Measurements from ENCODE around the gene BCAS2. TPM values are rescaled to one million over a fixed set of nuclear protein-coding genes. Genes with fewer than 3 reads are reported as not detected.

Gene BCAS2
- total RNA-seq, 5 donors from 2014 or later (not counting 1 experiment from before 2014, with no cell fraction given): 29.6 to 77.7 (median 32.4) TPM

DNA sequence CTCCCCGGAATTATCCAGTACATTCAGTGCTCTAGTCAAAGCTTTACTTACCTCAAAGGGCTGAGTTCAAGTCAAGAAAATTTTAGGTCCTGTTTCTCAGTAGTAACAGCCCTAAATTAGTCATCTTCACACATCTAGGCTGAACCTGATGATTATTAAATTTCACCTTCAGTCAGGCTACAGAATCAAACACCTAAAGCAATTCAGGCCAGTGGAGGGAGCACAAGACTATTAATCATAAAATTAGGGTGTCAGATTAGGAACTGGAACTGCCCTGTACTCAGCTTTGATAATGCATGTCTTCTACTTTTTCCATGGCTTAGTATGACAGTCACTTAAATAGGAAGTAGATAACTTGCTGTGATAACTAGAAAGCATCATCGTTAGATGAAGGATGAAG lies 28.4 kb upstream of the BCAS2 start:
- WGBS (ENCODE audit: insufficient coverage): 50% methylated on average over 1 of the region's 2 CpGs
- Histone ChIP-seq H3K9me3 (no peaks in the 10 kb centered on the region), H3K4me3 (ENCODE audit: control insufficient read depth in 1 of 2, extremely low read depth in 1 of 2, low read length in 1 of 2) (no peak overlapping the region), H3K27ac (ENCODE audit: low read length) (no peak overlapping the region), H3K4me1 (ENCODE audit: control insufficient read depth in 1 of 2, extremely low read depth in 1 of 2, insufficient read depth in 2 of 2, low read length in 2 of 2) (no peaks in the 10 kb centered on the region), H3K36me3 (ENCODE audit: control insufficient read depth in 2 of 2, extremely low read depth in 1 of 2, insufficient read depth in 1 of 2, low read length in 1 of 2) (no peaks in the 10 kb centered on the region), H3K27me3 (replicated peaks in 1 of 2; ENCODE audit: control insufficient read depth in 2 of 2, extremely low read depth in 1 of 2, insufficient read depth in 2 of 2, low read length in 1 of 2) (peaks cover 0 to 2% of the 10 kb centered on the region in 2 experiments)
- DNase-seq (no peak), ATAC-seq (replicated peaks in 1 of 4) (no peak)
- H3K9me3 Mint-ChIP-seq: no peaks in the 10 kb centered on the region
- H3K27ac Mint-ChIP-seq: no peak overlapping the region
- no peak overlapping the region for H3K4me3 Mint-ChIP-seq
- peaks cover 3 to 12% of the 10 kb centered on the region in 2 donors for H3K27me3 Mint-ChIP-seq
- no peaks in the 10 kb centered on the region for H3K4me1 Mint-ChIP-seq
- POLR2A ChIA-PET: no interaction called here
- peaks cover under 1% of the 10 kb centered on the region for H3K36me3 Mint-ChIP-seq
- CTCF ChIA-PET: no interaction called here

DNA sequence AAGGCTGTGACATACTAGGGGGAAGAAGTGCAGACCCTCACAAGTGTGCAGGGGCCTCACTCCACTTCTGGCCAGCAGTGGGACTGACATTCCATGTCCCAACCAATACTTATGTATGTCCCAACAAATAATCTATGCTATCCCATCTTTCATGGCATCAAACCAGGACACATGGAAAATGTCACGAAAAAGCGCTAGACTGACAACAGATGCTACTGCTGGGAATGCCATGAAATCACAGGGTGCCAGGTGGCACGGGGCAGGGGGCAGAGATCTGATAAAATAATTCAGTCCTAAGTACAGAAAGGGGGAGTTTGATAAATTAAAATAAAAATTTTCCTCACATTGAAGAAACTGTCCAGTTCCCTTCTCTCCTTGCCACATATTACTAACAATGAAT lies 27.6 kb upstream of the BCAS2 start:
- Mint-ChIP-seq H3K4me1 (no peaks in the 10 kb centered on the region), H3K9me3 (no peaks in the 10 kb centered on the region), H3K27ac (no peak overlapping the region), H3K27me3 (peaks cover 3 to 12% of the 10 kb centered on the region in 2 donors), H3K36me3 (peaks cover 4% of the 10 kb centered on the region), H3K4me3 (no peak overlapping the region)
- POLR2A ChIA-PET: no interaction called here
- ATAC-seq (replicated peaks in 1 of 4) (no peak), DNase-seq (no peak)
- WGBS (ENCODE audit: insufficient coverage): 100% methylated on average over 2 of the region's 3 CpGs
- H3K9me3 ChIP-seq: no peaks in the 10 kb centered on the region
- H3K4me3 ChIP-seq (ENCODE audit: control insufficient read depth in 1 of 2, extremely low read depth in 1 of 2, low read length in 1 of 2): no peak overlapping the region
- H3K27me3 ChIP-seq (replicated peaks in 1 of 2; ENCODE audit: control insufficient read depth in 2 of 2, extremely low read depth in 1 of 2, insufficient read depth in 2 of 2, low read length in 1 of 2): peaks cover 0 to 2% of the 10 kb centered on the region in 2 experiments
- CTCF ChIA-PET: no interaction called here
- H3K27ac ChIP-seq (ENCODE audit: low read length): no peak overlapping the region
- H3K4me1 ChIP-seq (ENCODE audit: control insufficient read depth in 1 of 2, extremely low read depth in 1 of 2, insufficient read depth in 2 of 2, low read length in 2 of 2): no peaks in the 10 kb centered on the region
- no peaks in the 10 kb centered on the region for H3K36me3 ChIP-seq (ENCODE audit: control insufficient read depth in 2 of 2, extremely low read depth in 1 of 2, insufficient read depth in 1 of 2, low read length in 1 of 2)

DNA sequence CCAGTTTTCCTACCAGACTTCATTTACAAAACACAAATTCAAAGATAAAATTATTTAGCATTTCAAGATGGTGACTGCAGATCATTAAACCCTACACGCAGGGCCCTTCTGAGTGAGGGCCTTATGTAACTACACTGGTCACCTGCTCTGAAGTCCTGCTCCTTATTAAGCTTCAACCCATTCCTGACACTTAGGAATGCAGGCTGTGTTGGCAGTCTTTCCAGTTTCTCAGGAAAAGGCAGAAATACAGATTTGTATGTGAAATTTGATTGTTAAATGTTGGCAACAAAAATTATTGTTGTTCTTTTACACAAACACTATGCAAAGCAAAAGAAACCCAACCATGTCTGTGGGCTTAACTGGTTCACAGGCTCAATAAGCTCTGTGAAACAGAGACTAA lies 25.8 kb upstream of the BCAS2 start:
- POLR2A ChIA-PET: no interaction called here
- no peak overlapping the region for H3K27ac Mint-ChIP-seq
- WGBS (ENCODE audit: insufficient coverage): 92% methylated on average over 1 of the region's 1 CpG

DNA sequence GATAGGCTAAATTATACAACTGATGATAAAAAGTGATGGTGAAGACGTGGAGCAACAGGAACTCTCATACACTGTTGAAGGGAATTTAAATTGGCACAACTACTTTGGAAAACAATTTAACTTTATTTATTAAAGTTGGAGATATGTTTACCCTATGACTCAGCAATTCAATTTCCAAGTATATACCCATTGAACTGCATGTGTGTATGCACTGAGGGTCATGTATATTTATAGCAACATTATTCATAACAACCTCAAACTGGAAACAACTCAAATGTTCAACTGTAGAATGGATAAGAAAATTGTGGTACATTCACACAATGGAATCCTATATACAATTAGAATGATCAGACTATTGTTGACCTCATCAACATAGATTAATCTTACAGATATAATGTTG lies 16.5 kb upstream of the BCAS2 start:
- no CpG with 5 or more reads among the region's 1 CpG for WGBS (ENCODE audit: insufficient coverage)
- Mint-ChIP-seq H3K27ac (no peak overlapping the region), H3K4me1 (no peaks in the 10 kb centered on the region), H3K36me3 (peaks cover 10% of the 10 kb centered on the region), H3K9me3 (peaks cover 0 to 4% (median 0%) of the 10 kb centered on the region in 3 donors), H3K4me3 (no peak overlapping the region), H3K27me3 (peaks cover 8 to 14% of the 10 kb centered on the region in 2 donors)
- Histone ChIP-seq H3K36me3 (ENCODE audit: control insufficient read depth in 2 of 2, extremely low read depth in 1 of 2, insufficient read depth in 1 of 2, low read length in 1 of 2) (no peaks in the 10 kb centered on the region), H3K27ac (ENCODE audit: low read length) (no peak overlapping the region), H3K9me3 (no peaks in the 10 kb centered on the region), H3K4me1 (ENCODE audit: control insufficient read depth in 1 of 2, extremely low read depth in 1 of 2, insufficient read depth in 2 of 2, low read length in 2 of 2) (no peaks in the 10 kb centered on the region), H3K27me3 (replicated peaks in 1 of 2; ENCODE audit: control insufficient read depth in 2 of 2, extremely low read depth in 1 of 2, insufficient read depth in 2 of 2, low read length in 1 of 2) (no peaks in the 10 kb centered on the region), H3K4me3 (ENCODE audit: control insufficient read depth in 1 of 2, extremely low read depth in 1 of 2, low read length in 1 of 2) (no peak overlapping the region)
- POLR2A ChIA-PET: no interaction called here
- ATAC-seq (replicated peaks in 1 of 4) (no peak), DNase-seq (no peak)
- CTCF ChIA-PET: no interaction called here

More for the DNA sequence above, 25.8 kb upstream of the BCAS2 start:
- CTCF ChIA-PET: no interaction called here
- Mint-ChIP-seq H3K27me3 (peaks cover 1 to 3% of the 10 kb centered on the region in 2 donors), H3K4me3 (no peak overlapping the region), H3K9me3 (no peaks in the 10 kb centered on the region), H3K4me1 (no peaks in the 10 kb centered on the region), H3K36me3 (peaks cover 9% of the 10 kb centered on the region)
- ATAC-seq (replicated peaks in 1 of 4): no peak
- Histone ChIP-seq H3K36me3 (ENCODE audit: control insufficient read depth in 2 of 2, extremely low read depth in 1 of 2, insufficient read depth in 1 of 2, low read length in 1 of 2) (no peaks in the 10 kb centered on the region), H3K27ac (ENCODE audit: low read length) (no peak overlapping the region), H3K27me3 (replicated peaks in 1 of 2; ENCODE audit: control insufficient read depth in 2 of 2, extremely low read depth in 1 of 2, insufficient read depth in 2 of 2, low read length in 1 of 2) (peaks cover 0 to 2% of the 10 kb centered on the region in 2 experiments), H3K4me3 (ENCODE audit: control insufficient read depth in 1 of 2, extremely low read depth in 1 of 2, low read length in 1 of 2) (no peak overlapping the region), H3K9me3 (no peaks in the 10 kb centered on the region), H3K4me1 (ENCODE audit: control insufficient read depth in 1 of 2, extremely low read depth in 1 of 2, insufficient read depth in 2 of 2, low read length in 2 of 2) (no peaks in the 10 kb centered on the region)
- no peak for DNase-seq

DNA sequence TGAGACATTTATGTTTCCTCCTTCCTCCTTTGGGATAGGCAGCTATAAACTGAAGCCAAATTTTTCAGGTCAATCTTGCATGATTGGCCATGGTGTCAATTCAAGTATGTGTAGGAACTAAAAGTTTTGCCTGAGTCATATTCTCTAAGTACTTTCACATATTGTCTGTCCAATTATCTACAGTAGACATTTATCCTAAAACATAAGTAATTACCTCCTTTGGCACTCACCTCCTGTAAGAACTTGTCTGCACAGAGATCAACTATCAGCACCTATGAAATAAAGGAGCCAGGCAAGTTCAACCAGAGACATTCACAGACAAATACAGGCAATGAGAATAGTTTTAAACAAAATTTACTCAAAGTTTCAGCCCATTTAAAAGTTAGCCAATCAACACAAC lies 14.2 kb upstream of the BCAS2 start:
- peaks cover 14% of the 10 kb centered on the region for H3K36me3 Mint-ChIP-seq
- no peaks in the 10 kb centered on the region for H3K4me1 Mint-ChIP-seq
- no peaks in the 10 kb centered on the region for H3K9me3 ChIP-seq
- no peak overlapping the region for H3K27ac Mint-ChIP-seq
- H3K27me3 Mint-ChIP-seq: peaks cover 11 to 16% of the 10 kb centered on the region in 2 donors
- H3K4me3 ChIP-seq (ENCODE audit: control insufficient read depth in 1 of 2, extremely low read depth in 1 of 2, low read length in 1 of 2): no peak overlapping the region
- peaks cover 0 to 4% of the 10 kb centered on the region in 2 experiments for H3K27me3 ChIP-seq (replicated peaks in 1 of 2; ENCODE audit: control insufficient read depth in 2 of 2, extremely low read depth in 1 of 2, insufficient read depth in 2 of 2, low read length in 1 of 2)
- H3K4me1 ChIP-seq (ENCODE audit: control insufficient read depth in 1 of 2, extremely low read depth in 1 of 2, insufficient read depth in 2 of 2, low read length in 2 of 2): no peaks in the 10 kb centered on the region
- peaks cover 0 to 4% (median 0%) of the 10 kb centered on the region in 3 donors for H3K9me3 Mint-ChIP-seq
- CTCF ChIA-PET: no interaction called here
- H3K27ac ChIP-seq (ENCODE audit: low read length): no peak overlapping the region
- DNase-seq: no peak
- ATAC-seq (replicated peaks in 1 of 4): no peak
- no peak overlapping the region for H3K4me3 Mint-ChIP-seq
- POLR2A ChIA-PET: no interaction called here
- H3K36me3 ChIP-seq (ENCODE audit: control insufficient read depth in 2 of 2, extremely low read depth in 1 of 2, insufficient read depth in 1 of 2, low read length in 1 of 2): no peaks in the 10 kb centered on the region

DNA sequence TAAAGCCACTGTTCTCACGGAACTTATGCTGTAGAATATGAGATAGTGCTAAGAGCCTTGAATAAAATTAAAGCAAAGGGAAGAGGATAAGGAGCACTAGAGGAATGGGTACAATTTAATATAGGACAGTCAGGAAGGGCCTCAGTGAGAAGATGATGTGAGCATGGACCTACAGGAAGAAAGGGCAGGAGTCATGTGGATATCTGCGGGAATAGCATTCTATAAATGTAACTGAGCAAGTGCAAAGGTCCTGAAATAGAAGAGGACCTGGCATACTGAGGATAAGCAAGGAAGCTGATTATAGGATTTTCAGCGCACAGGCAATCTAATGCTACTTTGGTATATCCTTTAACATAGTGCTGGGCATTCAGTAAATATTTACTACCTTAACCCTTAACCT lies 12.6 kb upstream of the BCAS2 start:
- Histone ChIP-seq H3K27me3 (replicated peaks in 1 of 2; ENCODE audit: control insufficient read depth in 2 of 2, extremely low read depth in 1 of 2, insufficient read depth in 2 of 2, low read length in 1 of 2) (peaks cover 0 to 4% of the 10 kb centered on the region in 2 experiments), H3K36me3 (ENCODE audit: control insufficient read depth in 2 of 2, extremely low read depth in 1 of 2, insufficient read depth in 1 of 2, low read length in 1 of 2) (no peaks in the 10 kb centered on the region), H3K27ac (ENCODE audit: low read length) (no peak overlapping the region), H3K4me1 (ENCODE audit: control insufficient read depth in 1 of 2, extremely low read depth in 1 of 2, insufficient read depth in 2 of 2, low read length in 2 of 2) (no peaks in the 10 kb centered on the region), H3K4me3 (ENCODE audit: control insufficient read depth in 1 of 2, extremely low read depth in 1 of 2, low read length in 1 of 2) (no peak overlapping the region), H3K9me3 (no peaks in the 10 kb centered on the region)
- WGBS (ENCODE audit: insufficient coverage): 86% methylated on average over 1 of the region's 3 CpGs
- no peak overlapping the region for H3K27ac Mint-ChIP-seq
- peaks cover 14% of the 10 kb centered on the region for H3K36me3 Mint-ChIP-seq
- peaks cover 0 to 4% (median 0%) of the 10 kb centered on the region in 3 donors for H3K9me3 Mint-ChIP-seq
- H3K4me3 Mint-ChIP-seq: no peak overlapping the region
- CTCF ChIA-PET: interaction anchor here in 1 of 2 donors (0.9 kb wide), 1 partner anchor 29 kb away, joined by 3 read pairs; no protein-coding TSS in a partner anchor
- H3K4me1 Mint-ChIP-seq: no peaks in the 10 kb centered on the region
- DNase-seq (no peak), ATAC-seq (replicated peaks in 1 of 4) (no peak)
- POLR2A ChIA-PET: no interaction called here
- peaks cover 15 to 16% of the 10 kb centered on the region in 2 donors for H3K27me3 Mint-ChIP-seq

DNA sequence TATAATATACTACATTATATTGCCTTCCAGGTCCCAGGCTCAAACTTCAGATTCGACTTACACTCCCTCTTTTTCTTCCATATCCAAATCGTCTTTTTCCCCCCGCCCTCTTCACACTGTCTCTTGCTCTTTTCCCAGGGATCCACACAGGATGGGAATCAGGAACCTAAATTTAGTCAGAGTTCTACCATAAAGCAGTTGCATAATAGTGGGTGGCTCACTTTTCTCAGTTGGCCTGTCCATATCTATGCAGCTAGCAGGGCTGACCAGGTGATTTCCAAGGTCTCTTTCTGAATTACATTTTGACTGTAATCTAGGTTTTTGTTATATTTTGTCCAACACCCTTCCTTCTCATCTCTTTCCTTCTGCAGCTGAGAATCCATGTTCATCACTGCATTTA lies 7.7 kb upstream of the BCAS2 start:
- Mint-ChIP-seq H3K36me3 (peaks cover 7% of the 10 kb centered on the region), H3K27ac (no peak overlapping the region), H3K4me1 (no peaks in the 10 kb centered on the region), H3K27me3 (peaks cover 16 to 18% of the 10 kb centered on the region in 2 donors), H3K9me3 (no peaks in the 10 kb centered on the region), H3K4me3 (no peak overlapping the region)
- CTCF ChIA-PET: no interaction called here
- no peaks in the 10 kb centered on the region for H3K36me3 ChIP-seq (ENCODE audit: control insufficient read depth in 2 of 2, extremely low read depth in 1 of 2, insufficient read depth in 1 of 2, low read length in 1 of 2)
- H3K4me1 ChIP-seq (ENCODE audit: control insufficient read depth in 1 of 2, extremely low read depth in 1 of 2, insufficient read depth in 2 of 2, low read length in 2 of 2): no peaks in the 10 kb centered on the region
- ATAC-seq (replicated peaks in 1 of 4) (no peak), DNase-seq (no peak)
- no peak overlapping the region for H3K4me3 ChIP-seq (ENCODE audit: control insufficient read depth in 1 of 2, extremely low read depth in 1 of 2, low read length in 1 of 2)
- peaks cover 2 to 4% of the 10 kb centered on the region in 2 experiments for H3K27me3 ChIP-seq (replicated peaks in 1 of 2; ENCODE audit: control insufficient read depth in 2 of 2, extremely low read depth in 1 of 2, insufficient read depth in 2 of 2, low read length in 1 of 2)
- H3K27ac ChIP-seq (ENCODE audit: low read length): no peak overlapping the region
- no CpG with 5 or more reads among the region's 3 CpGs for WGBS (ENCODE audit: insufficient coverage)
- POLR2A ChIA-PET: interaction anchor here in 1 of 2 donors (0.7 kb wide), 1 partner anchor 89 kb away, joined by 4 read pairs; no protein-coding TSS in a partner anchor
- no peaks in the 10 kb centered on the region for H3K9me3 ChIP-seq

Data from T-cell (primary cell).